Subcutaneous adipose tissue (tissue), 4 donors: Measurements from ENCODE around the gene KDM4C. TPM values are rescaled to one million over a fixed set of nuclear protein-coding genes. Genes with fewer than 3 reads are reported as not detected.

Experiments used
- CTCF ChIP-seq: fragments of 450-650 bp; IDR thresholded peaks from one replicate; pipeline ENCODE4 v1.5.1; 2016; ENCODE audit warnings: low read depth, mild to moderate bottlenecking, control low read depth, antibody characterized with exemption, moderate library complexity
- total RNA-seq, 4 donors: library from RNA; depleted of rRNA; stranded (reverse); fragments of >200 nt; gene quantifications; one replicate each; pipeline ENCODE4 v1.1.0, GENCODE V29; 2016

Gene KDM4C
- total RNA-seq, 4 donors from 2014 or later: 31.6 to 37.2 (median 34.0) TPM

- no peak for TF ChIP-seq CTCF
Measured at GRCh38 chr9:6899274-6899673, 141.5 kb downstream of the KDM4C start.

- no peak for TF ChIP-seq CTCF
Measured at GRCh38 chr9:6900440-6900883, 142.7 kb downstream of the KDM4C start.

GRCh38 chr9:6901180-6901579 lies 143.4 kb downstream of the KDM4C start:
- TF ChIP-seq CTCF: no peak

GRCh38 chr9:6902423-6902822 lies 144.7 kb downstream of the KDM4C start:
- no peak for TF ChIP-seq CTCF

- TF ChIP-seq CTCF: no peak
Measured at GRCh38 chr9:6904371-6904770, 146.6 kb downstream of the KDM4C start.

GRCh38 chr9:6905850-6906375 lies 148.1 kb downstream of the KDM4C start:
- no peak for TF ChIP-seq CTCF

GRCh38 chr9:6907772-6908381 lies 150.1 kb downstream of the KDM4C start:
- no peak for TF ChIP-seq CTCF
